Superior temporal gyrus (tissue), 1 donor: ENCODE results near the gene TTC32.

Source experiments
- DNase-seq: peaks from one replicate; pipeline ENCODE4 v3.0.0-alpha.2; 2016; ENCODE audit errors: extremely low spot score

The TTC32 gene

GRCh38 chr2:19878268-19879046, 23.3 kb downstream of the TTC32 start:
- DNase-seq, result no peak

GRCh38 chr2:19876751-19877150, 25.0 kb downstream of the TTC32 start:
- DNase-seq, result no peak

DNA sequence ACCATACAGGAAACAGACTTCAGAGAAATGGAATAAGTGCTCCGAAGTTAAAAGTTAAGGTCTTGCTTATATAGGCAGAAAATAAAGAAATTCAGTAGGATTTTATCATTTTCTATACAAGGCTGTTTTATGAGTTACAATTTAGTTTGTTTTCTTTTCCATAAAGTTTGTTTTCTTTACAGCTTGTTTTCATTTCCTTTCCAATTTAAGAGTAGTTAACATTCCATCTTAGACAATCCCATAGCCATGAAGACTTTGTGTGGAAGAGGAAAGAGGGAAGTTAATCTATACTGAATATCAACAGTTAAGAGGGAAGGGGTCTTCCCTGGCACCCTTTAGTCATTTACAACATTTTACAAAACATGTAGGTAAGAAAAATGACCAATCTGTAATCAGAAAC, 26.5 kb downstream of the TTC32 start:
- DNase-seq, result no peak

- no peak for DNase-seq
Measured at GRCh38 chr2:19874726-19875125, 27.1 kb downstream of the TTC32 start.

GRCh38 chr2:19873014-19873413, 28.8 kb downstream of the TTC32 start:
- DNase-seq, result no peak

- no peak for DNase-seq
Measured at GRCh38 chr2:19872302-19872701, 29.5 kb downstream of the TTC32 start.

DNA sequence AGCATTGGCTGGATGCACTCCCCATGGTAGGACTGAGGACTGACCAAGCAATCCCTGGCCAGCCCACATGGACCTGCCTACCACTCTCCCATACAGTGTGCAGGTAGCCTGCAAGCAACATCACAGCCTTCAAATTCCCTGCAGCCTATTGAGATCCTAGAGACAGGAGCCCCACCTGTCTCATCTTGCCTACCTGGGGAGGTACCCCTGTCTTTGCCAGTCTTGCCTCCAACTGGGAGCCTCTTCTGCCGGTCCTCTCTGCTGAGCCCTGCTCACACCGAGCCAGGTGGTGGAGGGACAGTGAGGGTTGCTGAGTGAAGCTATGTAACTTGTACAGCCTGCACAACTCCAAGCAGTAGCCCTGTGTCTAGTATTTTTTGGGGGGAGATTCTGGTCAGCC, 29.9 kb downstream of the TTC32 start:
- no peak for DNase-seq

GRCh38 chr2:19870792-19871191, 31.0 kb downstream of the TTC32 start:
- DNase-seq, result no peak

- no peak for DNase-seq
Measured at GRCh38 chr2:19868701-19869580, 32.8 kb downstream of the TTC32 start.

- no peak for DNase-seq
Measured at GRCh38 chr2:19868224-19868623, 33.6 kb downstream of the TTC32 start.

DNA sequence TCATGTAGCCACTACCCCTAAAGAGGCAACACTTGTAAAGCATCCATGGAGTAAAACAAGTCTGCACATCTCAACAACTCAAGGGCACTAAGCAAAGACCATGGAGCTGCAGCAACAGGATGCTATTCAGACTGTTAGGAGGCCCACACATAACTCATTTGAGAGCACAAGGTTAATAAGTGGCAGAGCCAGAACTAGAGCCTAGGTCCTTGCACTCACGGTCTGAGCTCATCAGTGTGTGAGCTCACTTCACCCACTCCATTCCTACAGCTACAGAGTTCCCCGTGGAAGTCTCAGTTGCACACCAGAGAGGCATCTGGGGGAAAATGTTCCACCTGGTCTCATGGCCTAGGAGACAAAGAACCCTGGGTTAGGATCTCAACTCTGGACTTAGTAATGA, 35.0 kb downstream of the TTC32 start:
- no peak for DNase-seq

DNA sequence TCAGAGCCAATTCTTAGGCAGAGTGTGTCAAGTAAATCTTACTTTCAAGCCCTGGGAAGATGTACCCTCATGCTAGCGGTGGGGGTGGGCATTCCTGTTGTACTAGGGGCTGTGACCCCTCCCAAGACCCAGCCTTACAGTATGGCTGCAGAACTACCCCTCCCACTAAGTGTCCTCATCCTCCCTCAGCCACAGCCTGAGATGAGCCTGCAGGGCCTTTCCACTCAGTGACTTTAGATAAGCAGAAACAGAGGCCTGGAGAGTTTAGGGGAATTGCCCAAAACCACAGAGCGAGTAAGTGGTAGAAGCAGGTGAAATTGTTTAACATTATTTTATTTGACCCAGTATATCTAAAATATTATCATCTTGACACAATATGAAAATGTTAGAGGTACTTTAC, 36.6 kb downstream of the TTC32 start:
- no peak for DNase-seq

GRCh38 chr2:19864381-19864780, 37.4 kb downstream of the TTC32 start:
- DNase-seq, result no peak

DNA sequence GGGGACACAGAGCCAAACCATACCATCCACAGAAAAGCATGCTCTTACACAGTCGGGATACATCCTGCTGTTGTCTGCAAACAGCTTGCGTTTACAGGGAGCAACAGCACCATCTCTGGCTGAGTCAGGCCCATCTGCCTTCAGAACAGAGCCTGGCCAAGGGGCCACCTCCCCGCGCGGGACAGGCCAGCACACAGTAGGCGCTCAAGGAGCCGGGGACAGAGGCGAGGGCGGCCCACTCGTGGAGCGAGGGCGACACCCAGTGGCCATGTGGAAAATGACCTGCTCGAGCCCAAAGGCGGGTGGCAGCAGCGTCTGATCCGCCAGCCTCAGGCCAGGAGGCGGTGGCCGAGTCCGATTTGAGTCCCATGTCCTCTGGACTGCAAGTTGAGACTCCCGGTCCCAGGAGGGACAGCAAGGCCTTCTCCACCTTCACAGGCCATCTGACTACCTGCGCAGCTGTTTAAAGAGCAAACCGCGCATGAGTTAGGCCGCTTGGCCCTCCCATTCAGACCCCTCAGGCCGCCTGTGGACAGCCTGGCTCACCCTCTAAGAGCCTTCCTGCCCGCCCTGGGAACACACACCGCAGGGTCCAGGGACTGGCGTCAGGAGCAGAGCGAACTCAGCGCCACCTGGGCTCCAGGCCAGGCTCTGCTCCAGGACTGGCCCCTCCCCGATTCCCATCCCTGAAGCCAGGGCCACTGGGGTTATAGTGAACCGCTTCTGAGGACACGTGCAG, 38.3 kb downstream of the TTC32 start:
- peak; percentile 83 for DNase-seq

DNA sequence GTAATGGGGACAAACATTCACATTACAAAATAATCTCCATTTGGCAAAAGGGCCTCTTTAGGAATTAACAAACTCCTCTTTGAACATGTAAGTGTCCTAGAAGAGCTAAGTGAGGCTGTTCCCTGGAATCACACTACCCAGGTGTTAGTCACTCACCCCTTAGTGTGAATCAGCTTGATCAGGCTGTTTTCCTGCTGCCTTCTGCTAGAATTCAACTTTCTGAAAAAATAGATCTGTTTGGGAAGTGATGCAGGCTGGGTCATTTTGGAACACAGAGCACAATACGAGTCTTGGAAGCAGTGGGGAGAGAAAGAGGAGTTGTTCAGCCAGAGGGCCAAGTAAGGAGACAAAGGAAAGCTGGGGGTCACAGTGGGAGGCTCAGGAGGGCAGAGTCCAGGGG, 40.0 kb downstream of the TTC32 start:
- no peak for DNase-seq

GRCh38 chr2:19860022-19860421, 41.8 kb downstream of the TTC32 start:
- no peak for DNase-seq

GRCh38 chr2:19859565-19859964, 42.2 kb downstream of the TTC32 start:
- no peak for DNase-seq

DNA sequence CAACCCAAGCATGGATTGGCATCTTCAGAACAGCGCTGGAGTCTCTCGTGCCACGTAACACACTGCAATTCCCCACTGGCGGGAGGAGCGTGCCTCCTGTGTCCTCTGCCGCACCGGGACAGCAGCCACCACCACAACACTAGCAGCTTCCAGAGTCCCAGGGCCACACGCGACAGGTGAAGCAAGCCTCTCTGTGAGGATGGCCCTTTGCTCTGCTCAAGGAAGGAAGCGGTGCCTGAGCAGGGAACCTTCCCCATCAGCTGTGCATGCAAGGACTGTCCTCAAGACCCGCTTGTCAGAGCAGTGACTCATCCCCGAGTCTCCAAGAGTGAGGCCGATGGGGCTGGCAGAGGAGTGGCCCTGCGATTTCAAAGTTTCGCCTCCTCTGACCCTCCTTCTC, 44.0 kb downstream of the TTC32 start:
- DNase-seq, result no peak

GRCh38 chr2:19857100-19857499, 44.7 kb downstream of the TTC32 start:
- DNase-seq, result no peak

DNA sequence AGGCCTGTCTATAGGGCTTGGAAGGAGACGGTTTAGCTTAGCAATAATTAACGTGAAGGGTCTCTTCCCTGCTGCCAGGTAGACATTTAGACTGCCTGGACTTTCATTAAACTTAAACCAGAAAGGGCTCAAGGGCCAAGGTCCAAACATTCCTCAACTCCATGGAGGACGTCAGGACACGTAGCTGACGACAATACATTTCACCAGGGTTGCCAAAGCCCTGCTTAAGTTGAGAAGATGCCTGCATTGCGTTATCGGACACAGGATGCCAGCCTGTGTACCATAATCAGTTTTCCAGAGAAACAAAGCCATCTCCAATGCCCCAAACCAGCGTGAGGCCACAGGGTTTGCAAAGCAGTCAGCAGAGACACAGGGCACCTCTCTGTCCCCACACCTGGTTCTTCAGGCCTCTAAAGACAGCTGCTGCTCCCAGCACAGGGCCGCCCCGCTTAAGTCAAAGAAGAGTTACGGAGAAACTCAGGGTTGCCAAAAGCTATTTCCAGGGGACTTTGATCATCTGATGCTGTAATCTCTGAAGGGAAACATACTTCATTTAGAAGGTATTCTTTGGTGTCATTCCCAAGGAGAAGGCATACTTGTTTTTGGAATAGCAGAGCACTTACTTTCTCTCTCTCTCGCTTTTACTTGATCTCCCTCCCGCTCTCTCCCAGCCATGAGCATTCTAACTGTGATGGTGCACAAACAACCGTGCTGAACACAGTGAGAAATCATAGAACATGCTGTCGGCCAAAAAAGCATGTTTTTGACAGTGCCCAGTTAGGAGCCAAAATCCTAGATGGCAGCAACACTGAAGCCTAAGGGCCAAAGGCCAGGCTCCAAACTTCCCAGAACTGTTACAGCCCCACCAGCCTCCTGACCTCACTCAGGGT, 46.0 kb downstream of the TTC32 start:
- no peak for DNase-seq
